GM13976 (cell line): Measurements from ENCODE around the gene DET1.

ENCODE experiments used
- DNase-seq: peaks from one replicate; pipeline ENCODE4 v3.0.0; 2012; ENCODE audit warnings: low spot score
- CTCF ChIP-seq: IDR thresholded peaks from 2 replicates; pipeline ENCODE4 v1.5.1; 2012; ENCODE audit warnings: borderline replicate concordance, mild to moderate bottlenecking; ENCODE audit not compliant: insufficient read depth; ENCODE audit errors: extremely low read depth, missing control alignments, control extremely low read depth
- in situ Hi-C: fragments of 300-500 bp; cut with MboI; formaldehyde crosslinking; loops from one replicate; pipeline ENCODE4 v1.12.0; 2022; ENCODE audit warnings: low sequenced_read_pairs, mixed read lengths, inconsistent platforms; ENCODE audit not compliant: unreplicated experiment

Gene DET1

DNA sequence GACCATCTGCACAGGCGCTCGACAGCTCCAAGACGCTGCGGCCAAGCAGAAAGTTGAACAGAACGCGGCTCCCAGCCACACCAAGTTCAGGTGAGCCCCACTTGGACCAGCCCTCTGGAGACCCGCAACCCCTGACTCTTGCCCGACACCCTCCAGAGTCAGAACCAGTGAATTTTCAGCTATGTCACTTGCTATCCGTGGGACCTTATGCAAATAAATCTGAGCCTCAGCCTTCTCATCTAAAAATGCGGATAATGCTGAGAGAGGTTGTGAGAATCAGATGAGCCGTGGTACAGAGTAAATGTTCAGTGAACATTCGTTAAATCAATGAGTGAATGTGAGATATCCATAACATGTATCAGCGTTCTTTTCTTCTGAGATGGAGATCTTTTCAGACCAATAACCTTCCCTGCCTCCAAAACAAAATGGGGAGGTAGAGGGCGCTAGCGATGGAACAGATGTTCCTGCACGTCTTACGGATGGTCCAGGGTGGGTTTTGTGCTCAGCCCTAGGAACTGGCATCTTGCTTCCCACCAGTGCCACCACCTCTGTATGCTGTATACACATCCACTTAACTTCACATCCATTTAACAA, 78.4 kb downstream of the DET1 start:
- in situ Hi-C loops: no loop called here
- DNase-seq: no peak
- TF ChIP-seq CTCF: peak; percentile 41

GRCh38 chr15:88467073-88467934, 79.2 kb downstream of the DET1 start, which contains the start of the genes MRPL46 and MRPS11:
Gene MRPL46, minus strand, starts transcription at chr15:88467388. Its CDS starts 11 bp downstream, at chr15:88467377.
Gene MRPS11, plus strand, starts transcription at chr15:88467708. Its CDS starts 10 bp downstream, at chr15:88467718.
- in situ Hi-C loops: no loop called here
- peak; percentile 91 for DNase-seq
- TF ChIP-seq CTCF: no peak

DNA sequence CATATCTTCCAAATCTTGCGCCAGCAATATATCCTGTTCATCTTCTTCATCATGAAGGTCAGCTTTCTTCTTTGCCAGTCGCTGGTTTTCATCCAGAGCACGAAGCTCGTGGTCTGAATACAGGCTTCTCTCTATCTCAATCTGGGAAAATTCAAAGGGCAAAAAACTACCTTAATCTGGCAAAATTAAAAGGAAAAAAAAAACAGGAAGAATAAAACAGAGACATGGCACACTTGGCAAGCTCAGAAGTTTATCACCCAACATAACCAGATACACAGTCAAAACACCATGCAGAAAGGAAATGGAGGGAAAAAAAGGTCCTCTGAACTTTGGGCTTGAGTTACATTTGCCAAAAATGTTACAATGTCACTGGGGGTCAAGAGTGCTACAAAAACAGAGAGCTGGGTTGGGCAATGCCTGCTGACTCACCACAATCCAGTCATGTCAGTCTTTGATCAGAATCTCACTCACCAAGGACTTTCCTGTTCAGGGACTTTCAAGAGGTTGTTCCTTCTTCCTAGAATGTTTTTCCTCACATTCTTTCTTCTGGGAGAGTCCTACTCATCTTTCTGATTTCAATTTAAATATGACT, 80.8 kb downstream of the DET1 start:
- DNase-seq: no peak
- no peak for TF ChIP-seq CTCF
- in situ Hi-C loops: no loop called here

DNA sequence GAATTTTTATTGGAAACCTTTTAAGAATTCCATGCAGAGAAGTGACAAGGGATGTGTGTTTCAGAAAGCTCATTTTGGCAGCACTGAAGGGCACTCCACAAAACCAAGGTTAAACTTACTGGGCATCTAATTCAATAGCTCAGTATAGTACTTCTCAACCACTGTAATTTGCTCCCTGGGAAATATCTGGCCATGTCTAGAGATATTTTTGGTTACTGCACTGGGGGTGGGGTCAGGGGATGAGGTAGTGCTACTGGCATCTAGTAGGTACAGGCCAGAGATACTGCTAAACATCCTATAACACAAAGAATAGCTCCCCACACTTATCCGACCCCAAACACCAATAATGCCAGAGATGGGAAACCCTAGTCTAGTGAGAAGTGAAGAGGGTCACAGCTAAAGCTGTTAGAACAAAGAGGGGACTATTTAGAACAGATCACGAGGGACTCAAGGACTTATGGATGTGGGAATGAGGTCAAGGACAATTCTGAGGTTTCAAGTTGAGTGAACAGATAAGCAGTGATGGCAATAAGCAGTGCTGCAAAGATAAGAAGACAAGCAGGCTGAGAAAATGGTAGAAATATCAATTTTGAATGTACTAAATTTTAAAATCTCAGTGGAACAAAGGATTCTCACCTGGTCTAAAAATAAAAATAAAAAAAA, 82.5 kb downstream of the DET1 start:
- in situ Hi-C loops: no loop called here
- no peak for DNase-seq
- no peak for TF ChIP-seq CTCF
